HG03064 (cell line): Measurements from ENCODE around the gene SYT9.

Experiments
- ATAC-seq: cut with Tn5 transposase; IDR thresholded peaks from one replicate; pipeline ENCODE4 v1.9.1; 2021; ENCODE audit warnings: low read depth; ENCODE audit not compliant: unreplicated experiment

The SYT9 gene, protein sequence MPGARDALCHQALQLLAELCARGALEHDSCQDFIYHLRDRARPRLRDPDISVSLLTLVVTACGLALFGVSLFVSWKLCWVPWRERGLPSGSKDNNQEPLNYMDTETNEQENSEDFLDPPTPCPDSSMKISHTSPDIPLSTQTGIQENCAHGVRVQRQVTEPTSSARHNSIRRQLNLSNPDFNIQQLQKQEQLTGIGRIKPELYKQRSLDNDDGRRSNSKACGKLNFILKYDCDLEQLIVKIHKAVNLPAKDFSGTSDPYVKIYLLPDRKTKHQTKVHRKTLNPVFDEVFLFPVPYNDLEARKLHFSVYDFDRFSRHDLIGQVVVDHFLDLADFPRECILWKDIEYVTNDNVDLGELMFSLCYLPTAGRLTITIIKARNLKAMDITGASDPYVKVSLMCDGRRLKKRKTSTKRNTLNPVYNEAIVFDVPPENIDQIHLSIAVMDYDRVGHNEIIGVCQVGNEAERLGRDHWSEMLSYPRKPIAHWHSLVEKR

GRCh38 chr11:7251836-7252682 is at the start of gene SYT9:
Gene SYT9 (plus strand): TSS chr11:7251904. CDS start chr11:7252187, 283 bp downstream.
- no peak for ATAC-seq

- ATAC-seq, result no peak
Observed at GRCh38 chr11:7202412-7202811, 49.3 kb upstream of the SYT9 start.

GRCh38 chr11:7204778-7205177 is 46.9 kb upstream of the SYT9 start:
- no peak for ATAC-seq

DNA sequence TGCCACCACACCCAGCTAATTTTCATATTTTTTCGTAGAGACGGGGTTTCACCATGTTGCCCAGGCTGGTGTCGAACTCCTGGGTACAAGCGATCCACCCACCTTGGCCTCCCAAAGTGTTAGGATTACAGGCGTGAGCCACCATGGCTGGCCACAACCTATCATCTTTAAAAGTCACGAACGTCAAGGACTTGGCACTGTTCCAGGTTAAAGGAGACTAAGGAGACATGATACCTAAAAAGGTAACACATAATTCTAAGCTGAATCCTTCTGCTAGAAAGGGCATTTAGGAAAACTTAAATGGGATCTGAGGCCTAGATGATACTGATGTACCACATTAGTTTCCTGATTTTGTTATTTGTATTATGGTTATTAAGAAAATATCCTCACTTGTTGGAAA is 43.3 kb upstream of the SYT9 start:
- no peak for ATAC-seq

- no peak for ATAC-seq
Observed at GRCh38 chr11:7219491-7219890, 32.2 kb upstream of the SYT9 start.

- no peak for ATAC-seq
Observed at GRCh38 chr11:7220636-7221035, 31.1 kb upstream of the SYT9 start.

DNA sequence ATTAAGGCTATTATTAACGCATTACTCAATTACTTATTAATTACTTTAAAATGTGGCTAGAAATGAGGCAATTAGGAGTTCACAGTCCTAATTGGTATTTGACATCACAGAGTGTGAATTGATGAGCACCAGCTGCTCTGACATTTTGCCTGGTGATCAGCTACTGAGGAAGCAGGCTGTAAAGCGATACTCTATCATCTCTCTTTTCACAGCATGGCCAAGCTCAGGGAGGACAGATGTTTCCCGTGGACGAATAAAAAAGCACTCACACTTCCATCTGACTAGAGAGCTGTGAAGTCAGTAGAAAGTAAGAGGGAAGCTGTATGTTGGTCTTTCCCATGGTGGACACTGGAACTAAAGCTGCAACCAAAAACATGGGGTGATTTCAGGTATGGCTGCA is 29.1 kb upstream of the SYT9 start:
- no peak for ATAC-seq

GRCh38 chr11:7239877-7240276 is 11.8 kb upstream of the SYT9 start:
- ATAC-seq, result no peak

GRCh38 chr11:7245341-7245740 is 6.4 kb upstream of the SYT9 start:
- ATAC-seq, result no peak

- no peak for ATAC-seq
Observed at GRCh38 chr11:7246179-7246578, 5.5 kb upstream of the SYT9 start.

- ATAC-seq, result no peak
Observed at GRCh38 chr11:7250166-7250565, 1.5 kb upstream of the SYT9 start.

GRCh38 chr11:7251487-7251835 is 243 bp upstream of the SYT9 start:
- ATAC-seq, result no peak

GRCh38 chr11:7252683-7253213 is 1.0 kb downstream of the SYT9 start:
- no peak for ATAC-seq

DNA sequence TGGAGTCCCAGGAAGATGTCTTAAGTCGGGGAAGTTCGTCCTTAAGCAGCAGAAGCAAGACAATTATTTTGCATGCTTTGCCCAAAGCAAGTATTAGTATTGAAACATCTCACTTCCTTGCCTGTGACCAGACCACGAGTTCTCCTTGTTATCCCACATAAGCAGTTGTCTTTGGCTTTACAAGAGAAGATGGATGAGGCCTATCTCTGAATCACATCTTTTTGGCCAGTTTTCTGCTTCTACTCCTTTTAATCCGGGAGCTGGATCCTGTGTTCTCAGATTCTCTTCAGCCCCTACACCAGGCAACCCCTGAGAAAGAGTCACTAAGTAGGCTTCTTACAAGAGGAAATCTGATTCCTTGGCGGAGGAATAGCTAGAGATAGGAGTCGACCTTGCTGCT is 2.1 kb downstream of the SYT9 start:
- no peak for ATAC-seq

DNA sequence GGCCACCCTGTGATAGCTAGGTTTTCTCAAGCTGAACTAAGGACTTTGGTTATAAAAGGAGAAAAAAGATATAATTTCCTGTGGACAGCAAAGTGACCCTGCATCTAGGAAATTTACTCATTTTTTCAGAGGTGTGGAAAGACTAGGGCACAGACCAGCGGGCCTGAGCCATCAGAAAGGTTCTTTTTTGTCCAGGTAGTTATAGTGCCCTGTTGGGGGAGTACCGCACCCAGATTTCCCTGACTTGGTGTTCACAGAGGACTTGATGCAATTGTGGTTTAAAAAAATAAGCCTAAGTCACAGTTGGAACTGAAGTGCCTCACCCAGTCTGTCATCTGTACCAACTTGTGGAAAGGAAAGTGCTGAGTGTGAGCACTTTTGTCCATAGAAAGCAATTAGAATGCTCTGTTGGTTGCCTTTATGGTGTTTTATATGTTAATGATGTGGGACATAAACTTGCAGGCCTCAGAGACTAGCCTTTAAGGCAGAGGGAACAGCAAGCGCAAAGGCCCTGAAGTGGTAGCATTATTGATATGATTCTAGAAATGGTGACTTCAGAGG is 3.1 kb downstream of the SYT9 start:
- ATAC-seq, result no peak

DNA sequence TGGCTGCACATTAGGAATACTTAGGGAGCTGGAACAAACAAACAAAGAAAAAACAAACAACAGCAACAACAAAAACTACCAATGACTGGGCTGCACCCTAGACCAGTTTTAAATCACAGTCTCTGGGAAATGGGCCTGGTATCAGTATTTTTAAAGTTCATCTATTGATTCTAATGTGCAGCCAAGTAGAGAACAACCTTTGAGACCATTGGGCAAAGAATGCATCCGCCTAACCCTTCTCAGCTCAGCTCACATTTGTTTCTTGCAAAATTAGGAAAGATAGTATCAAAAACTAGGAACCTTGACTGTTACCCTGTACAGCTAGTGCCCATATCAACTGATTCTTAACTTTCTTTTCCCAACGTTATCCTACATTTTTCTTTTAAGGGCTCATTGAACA is 5.2 kb downstream of the SYT9 start:
- ATAC-seq, result no peak

GRCh38 chr11:7257724-7258123 is 6.0 kb downstream of the SYT9 start:
- ATAC-seq, result no peak

GRCh38 chr11:7261578-7261977 is 9.9 kb downstream of the SYT9 start:
- ATAC-seq, result no peak

GRCh38 chr11:7262672-7263071 is 11.0 kb downstream of the SYT9 start:
- no peak for ATAC-seq

- ATAC-seq, result no peak
Observed at GRCh38 chr11:7263842-7264241, 12.1 kb downstream of the SYT9 start.

DNA sequence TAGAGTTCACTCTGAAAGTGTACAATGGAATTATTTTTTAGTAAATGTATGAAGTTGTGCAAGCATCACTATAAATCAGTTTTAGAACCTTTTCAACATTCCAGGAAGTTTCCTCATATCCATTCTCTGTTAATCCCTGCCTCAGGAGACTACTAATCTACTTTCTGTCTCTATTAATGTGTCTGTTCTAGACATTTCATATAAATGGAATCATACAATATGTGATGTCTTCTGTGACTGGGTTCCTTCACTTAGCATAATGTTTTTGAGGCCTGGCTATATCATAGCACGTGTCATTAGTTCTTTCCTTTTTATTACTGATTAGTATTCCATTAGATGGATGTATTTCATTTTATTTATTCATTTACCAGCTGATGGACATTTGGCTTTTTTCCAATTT is 17.1 kb downstream of the SYT9 start:
- ATAC-seq, result no peak
